AG10803 (cell line): Measurements from ENCODE around the gene TSPAN2.

Experiments
- DNase-seq: peaks from one replicate; pipeline ENCODE4 v3.0.0; 2010; ENCODE audit warnings: low read depth
- H3K4me3 ChIP-seq: 2 replicates; pipeline ENCODE4 v1.5.1; 2011; ENCODE audit warnings: mild to moderate bottlenecking, low read length, control low read depth
- TF ChIP-seq, protein P1 (sequence below): conservative IDR thresholded peaks from 2 replicates; pipeline ENCODE4 v1.5.1; 2011; ENCODE audit warnings: mild to moderate bottlenecking, low read length, control low read depth, inconsistent platforms

Gene TSPAN2

GRCh38 chr1:115126516-115126915 lies 37.2 kb upstream of the TSPAN2 start:
- TF ChIP-seq, protein P1, sequence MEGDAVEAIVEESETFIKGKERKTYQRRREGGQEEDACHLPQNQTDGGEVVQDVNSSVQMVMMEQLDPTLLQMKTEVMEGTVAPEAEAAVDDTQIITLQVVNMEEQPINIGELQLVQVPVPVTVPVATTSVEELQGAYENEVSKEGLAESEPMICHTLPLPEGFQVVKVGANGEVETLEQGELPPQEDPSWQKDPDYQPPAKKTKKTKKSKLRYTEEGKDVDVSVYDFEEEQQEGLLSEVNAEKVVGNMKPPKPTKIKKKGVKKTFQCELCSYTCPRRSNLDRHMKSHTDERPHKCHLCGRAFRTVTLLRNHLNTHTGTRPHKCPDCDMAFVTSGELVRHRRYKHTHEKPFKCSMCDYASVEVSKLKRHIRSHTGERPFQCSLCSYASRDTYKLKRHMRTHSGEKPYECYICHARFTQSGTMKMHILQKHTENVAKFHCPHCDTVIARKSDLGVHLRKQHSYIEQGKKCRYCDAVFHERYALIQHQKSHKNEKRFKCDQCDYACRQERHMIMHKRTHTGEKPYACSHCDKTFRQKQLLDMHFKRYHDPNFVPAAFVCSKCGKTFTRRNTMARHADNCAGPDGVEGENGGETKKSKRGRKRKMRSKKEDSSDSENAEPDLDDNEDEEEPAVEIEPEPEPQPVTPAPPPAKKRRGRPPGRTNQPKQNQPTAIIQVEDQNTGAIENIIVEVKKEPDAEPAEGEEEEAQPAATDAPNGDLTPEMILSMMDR = no peak
- no peak overlapping the region for H3K4me3 ChIP-seq
- DNase-seq = no peak

DNA sequence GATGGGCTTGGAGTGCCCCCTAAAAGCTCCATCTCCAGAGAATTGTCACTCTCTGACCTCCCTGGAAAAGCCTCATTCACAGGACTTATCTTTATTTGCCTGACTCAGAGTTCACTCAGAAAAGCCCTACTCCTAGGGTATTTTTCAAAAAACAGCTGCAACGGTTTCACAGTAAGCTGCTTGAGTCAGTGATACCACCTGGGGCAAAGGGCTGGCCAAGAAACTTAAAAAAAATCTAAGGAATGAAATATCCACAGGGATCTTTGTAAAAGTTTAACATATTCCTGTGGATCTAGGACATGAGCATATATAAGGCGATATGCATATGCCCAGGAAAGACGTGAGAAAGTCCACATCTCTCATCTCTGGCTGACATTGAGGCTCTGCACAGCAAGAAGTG lies 33.8 kb upstream of the TSPAN2 start:
- no peak for DNase-seq
- no peak overlapping the region for H3K4me3 ChIP-seq
- TF ChIP-seq, protein P1 = no peak

GRCh38 chr1:115121793-115122192 lies 32.5 kb upstream of the TSPAN2 start:
- DNase-seq = no peak
- H3K4me3 ChIP-seq = no peak overlapping the region
- TF ChIP-seq, protein P1 = no peak

- H3K4me3 ChIP-seq = no peak overlapping the region
- no peak for DNase-seq
- TF ChIP-seq, protein P1 = no peak
Observed at GRCh38 chr1:115120296-115120695, 31.0 kb upstream of the TSPAN2 start.

DNA sequence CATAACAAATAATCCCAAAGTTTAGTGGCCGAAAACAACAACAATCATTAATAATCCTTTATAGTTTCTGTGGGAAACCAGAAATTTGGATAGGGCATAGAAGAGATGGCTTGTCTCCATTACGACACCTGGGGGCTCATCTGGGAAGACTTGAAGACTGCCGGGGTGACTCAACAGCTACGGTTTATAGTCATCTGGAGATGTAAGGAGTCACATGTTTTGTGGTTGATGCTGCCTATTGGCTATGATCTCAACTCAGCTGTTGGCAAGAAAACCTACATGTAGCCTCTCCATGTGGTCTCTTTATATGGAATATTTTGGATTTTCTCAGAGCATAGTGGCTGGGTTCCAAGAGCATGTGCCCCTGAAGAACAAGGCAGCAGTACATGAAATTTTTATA lies 29.3 kb upstream of the TSPAN2 start:
- DNase-seq = peak; percentile 71
- TF ChIP-seq, protein P1 = no peak
- no peak overlapping the region for H3K4me3 ChIP-seq

GRCh38 chr1:115118086-115118485 lies 28.8 kb upstream of the TSPAN2 start:
- no peak overlapping the region for H3K4me3 ChIP-seq
- no peak for DNase-seq
- TF ChIP-seq, protein P1 = no peak

GRCh38 chr1:115117298-115117697 lies 28.0 kb upstream of the TSPAN2 start:
- H3K4me3 ChIP-seq = no peak overlapping the region
- TF ChIP-seq, protein P1 = no peak
- no peak for DNase-seq
